Loucy (cell line): ENCODE data around the gene RPLP2.

Experiments used
- H2AFZ ChIP-seq: fragments of 200-600 bp; sonication (generic); 2 replicates; pipeline ENCODE4 v1.6.0; 2016; ENCODE audit warnings: antibody characterized with exemption, mild to moderate bottlenecking, low read length, moderate library complexity
- H3F3A ChIP-seq: fragments of 200-600 bp; 2 replicates; pipeline ENCODE4 v1.6.0; 2016; ENCODE audit warnings: antibody characterized with exemption, low read depth, mild to moderate bottlenecking
- H3K27me3 ChIP-seq: fragments of 200-600 bp; sonication (generic); 2 replicates; pipeline ENCODE4 v1.6.1; 2014; ENCODE audit warnings: low read length, mild to moderate bottlenecking; ENCODE audit not compliant: insufficient read depth, poor library complexity, severe bottlenecking
- H3K36me3 ChIP-seq: fragments of 200-600 bp; sonication (generic); 2 replicates; pipeline ENCODE4 v1.6.1; 2016; ENCODE audit warnings: low read length; ENCODE audit not compliant: insufficient read depth
- H3K4me1 ChIP-seq: fragments of 200-600 bp; sonication (generic); 2 replicates; pipeline ENCODE4 v1.5.1; 2014; ENCODE audit warnings: low read length, mild to moderate bottlenecking; ENCODE audit not compliant: insufficient read depth, poor library complexity, severe bottlenecking
- H3K4me2 ChIP-seq: fragments of 200-600 bp; sonication (generic); 2 replicates; pipeline ENCODE4 v1.6.0; 2014; ENCODE audit warnings: antibody characterized with exemption, low read length, low read depth, mild to moderate bottlenecking; ENCODE audit not compliant: poor library complexity, severe bottlenecking
- H3K4me3 ChIP-seq: fragments of 200-600 bp; sonication (generic); 2 replicates; pipeline ENCODE4 v1.5.1; 2014; ENCODE audit warnings: low read length, mild to moderate bottlenecking, mixed read lengths; ENCODE audit not compliant: poor library complexity, severe bottlenecking
- H3K79me2 ChIP-seq: fragments of 200-600 bp; sonication (generic); 2 replicates; pipeline ENCODE4 v1.6.1; 2014; ENCODE audit warnings: low read length; ENCODE audit not compliant: insufficient read depth
- H3K9ac ChIP-seq: fragments of 200-600 bp; sonication (generic); 2 replicates; pipeline ENCODE4 v1.6.0; 2014; ENCODE audit warnings: mild to moderate bottlenecking, low read depth, low read length, moderate library complexity; ENCODE audit not compliant: poor library complexity, severe bottlenecking
- H3K9me2 ChIP-seq: fragments of 200-600 bp; sonication (generic); replicated peaks from 2 replicates; pipeline ENCODE4 v1.6.1; 2016; ENCODE audit warnings: low read depth, low read length, mixed read lengths
- H3K9me3 ChIP-seq: fragments of 200-600 bp; sonication (generic); 2 replicates; pipeline ENCODE4 v1.6.1; 2014; ENCODE audit warnings: mild to moderate bottlenecking, antibody characterized with exemption, low read length, low read depth; ENCODE audit not compliant: insufficient read depth
- H4K20me1 ChIP-seq: fragments of 200-600 bp; sonication (generic); 2 replicates; pipeline ENCODE4 v1.6.0; 2014; ENCODE audit warnings: antibody characterized with exemption, low read length, mild to moderate bottlenecking; ENCODE audit not compliant: insufficient read depth, poor library complexity, severe bottlenecking
- EZH2phosphoT487 ChIP-seq: fragments of 200-600 bp; IDR thresholded peaks from 2 replicates; pipeline ENCODE4 v1.6.1; 2018; ENCODE audit warnings: antibody characterized with exemption, mild to moderate bottlenecking, moderate library complexity, borderline replicate concordance
- TF ChIP-seq, protein P1 (sequence below): fragments of 200-600 bp; sonication (generic); conservative IDR thresholded peaks from 2 replicates; pipeline ENCODE4 v1.5.1; 2014; ENCODE audit warnings: mild to moderate bottlenecking, antibody characterized with exemption, low read length

RPLP2 gene

DNA sequence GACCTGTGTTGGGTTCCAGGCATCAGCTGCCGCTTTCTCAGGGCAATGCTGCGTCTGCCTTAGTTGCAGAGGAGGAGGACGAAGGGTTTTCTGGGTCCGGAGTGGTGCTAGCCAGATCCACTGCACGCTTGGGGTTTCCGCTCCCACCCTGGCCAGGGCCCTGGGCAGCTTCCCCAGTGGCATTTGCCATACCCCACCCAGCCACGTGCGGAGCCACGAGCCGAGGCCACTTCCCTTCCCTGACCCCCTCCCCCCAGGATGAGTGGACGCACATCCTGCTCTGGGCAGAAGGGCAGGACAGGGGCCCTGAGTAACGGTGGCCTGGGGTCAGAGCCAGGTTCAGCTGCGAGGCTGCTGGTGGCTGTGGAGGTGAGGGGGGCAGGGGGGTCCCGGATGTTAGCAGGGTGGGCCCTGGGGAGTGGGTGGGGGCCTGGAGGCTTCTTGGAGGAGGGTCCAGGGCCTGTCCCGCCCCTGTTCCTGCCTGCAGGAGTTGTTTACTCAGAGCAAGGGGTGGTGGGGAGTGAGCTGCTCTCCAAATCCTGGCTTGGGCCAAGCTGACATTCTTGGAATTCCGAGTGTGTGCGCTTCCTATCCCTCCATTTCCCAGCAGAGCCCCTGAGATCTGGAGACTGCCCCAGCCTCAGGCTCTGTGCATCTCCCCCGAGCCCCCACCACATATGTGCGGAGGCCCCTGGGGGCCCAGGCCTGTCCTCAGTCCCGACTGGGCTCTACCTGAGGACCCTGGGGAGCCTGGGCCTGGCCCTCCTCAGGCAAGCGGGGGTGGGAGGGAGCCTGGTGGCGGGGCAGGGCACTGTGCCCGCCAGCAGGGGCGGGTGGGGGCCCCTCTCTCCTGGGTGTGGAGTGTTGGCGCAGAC lies 34.3 kb downstream of the RPLP2 start:
- H3K9ac ChIP-seq = peak overlapping the region; percentile 88
- peaks cover 49% of the 10 kb centered on the region for H3K4me1 ChIP-seq
- no peaks in the 10 kb centered on the region for H3K9me2 ChIP-seq
- H2AFZ ChIP-seq = no peak overlapping the region
- peaks cover 31% of the 10 kb centered on the region for H3K79me2 ChIP-seq
- TF ChIP-seq, protein P1, sequence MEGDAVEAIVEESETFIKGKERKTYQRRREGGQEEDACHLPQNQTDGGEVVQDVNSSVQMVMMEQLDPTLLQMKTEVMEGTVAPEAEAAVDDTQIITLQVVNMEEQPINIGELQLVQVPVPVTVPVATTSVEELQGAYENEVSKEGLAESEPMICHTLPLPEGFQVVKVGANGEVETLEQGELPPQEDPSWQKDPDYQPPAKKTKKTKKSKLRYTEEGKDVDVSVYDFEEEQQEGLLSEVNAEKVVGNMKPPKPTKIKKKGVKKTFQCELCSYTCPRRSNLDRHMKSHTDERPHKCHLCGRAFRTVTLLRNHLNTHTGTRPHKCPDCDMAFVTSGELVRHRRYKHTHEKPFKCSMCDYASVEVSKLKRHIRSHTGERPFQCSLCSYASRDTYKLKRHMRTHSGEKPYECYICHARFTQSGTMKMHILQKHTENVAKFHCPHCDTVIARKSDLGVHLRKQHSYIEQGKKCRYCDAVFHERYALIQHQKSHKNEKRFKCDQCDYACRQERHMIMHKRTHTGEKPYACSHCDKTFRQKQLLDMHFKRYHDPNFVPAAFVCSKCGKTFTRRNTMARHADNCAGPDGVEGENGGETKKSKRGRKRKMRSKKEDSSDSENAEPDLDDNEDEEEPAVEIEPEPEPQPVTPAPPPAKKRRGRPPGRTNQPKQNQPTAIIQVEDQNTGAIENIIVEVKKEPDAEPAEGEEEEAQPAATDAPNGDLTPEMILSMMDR = peak; percentile 32; the same call in 1 of the 2 replicates
- no peak for TF ChIP-seq EZH2phosphoT487
- peak overlapping the region; percentile 97 for H3K4me3 ChIP-seq
- H3K4me2 ChIP-seq = peak overlapping the region; percentile 79
- H3K36me3 ChIP-seq = peaks cover 8% of the 10 kb centered on the region; the same call in 1 of the 2 replicates
- no peaks in the 10 kb centered on the region for H3F3A ChIP-seq
- no peaks in the 10 kb centered on the region for H3K9me3 ChIP-seq
- H4K20me1 ChIP-seq = peaks cover 24% of the 10 kb centered on the region
- no peaks in the 10 kb centered on the region for H3K27me3 ChIP-seq

DNA sequence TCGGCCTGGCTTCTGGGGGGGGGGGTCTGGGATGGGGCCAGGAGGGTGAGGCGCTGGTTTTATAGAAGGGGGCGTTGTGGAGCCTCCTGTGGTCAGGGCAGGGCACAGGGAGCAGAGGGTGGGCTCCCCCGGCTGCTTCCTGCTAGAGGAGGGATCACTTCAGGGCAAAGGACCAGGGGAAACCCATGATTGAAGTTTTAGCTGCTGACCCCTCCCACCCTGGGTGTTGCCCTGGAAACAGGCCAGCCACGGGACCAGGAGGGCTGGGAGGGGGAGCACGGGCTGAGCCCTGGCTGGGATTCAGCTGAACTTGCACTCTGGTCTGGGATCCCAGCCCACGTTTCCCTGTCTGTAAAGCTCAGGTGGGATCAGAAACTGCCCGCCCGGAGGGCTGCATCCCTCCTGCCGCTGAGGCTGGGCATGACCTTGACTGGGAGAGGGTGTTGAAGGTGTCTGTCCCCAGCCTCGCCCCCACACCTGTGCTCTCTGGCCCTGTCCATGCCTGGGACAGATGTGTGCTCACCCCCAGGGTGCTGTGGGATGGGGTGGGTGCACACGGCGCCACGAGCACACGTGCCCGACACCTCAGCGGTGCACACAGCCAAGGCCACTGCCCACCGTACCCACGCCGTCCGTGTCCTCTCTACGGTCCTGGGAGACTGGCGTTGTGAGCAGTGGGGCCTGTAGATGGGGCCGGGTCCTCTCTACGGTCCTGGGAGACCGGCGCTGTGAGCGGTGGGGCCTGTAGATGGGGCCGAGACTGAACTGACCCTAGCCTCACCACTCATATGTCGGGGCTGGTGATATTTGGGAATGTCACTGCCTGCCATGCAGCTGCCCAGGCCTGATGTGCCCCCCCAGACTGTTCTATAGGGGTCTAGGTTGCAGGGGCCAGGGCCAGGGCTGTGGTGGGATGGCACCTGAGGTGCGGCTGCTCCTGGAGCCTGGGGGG lies 35.2 kb downstream of the RPLP2 start:
- Histone ChIP-seq H2AFZ (no peak overlapping the region), H3K79me2 (peaks cover 27% of the 10 kb centered on the region), H3K36me3 (no peaks in the 10 kb centered on the region), H4K20me1 (peaks cover 21% of the 10 kb centered on the region), H3K4me1 (peaks cover 49% of the 10 kb centered on the region), H3K9ac (peak overlapping the region; percentile 88), H3K9me2 (no peaks in the 10 kb centered on the region), H3K9me3 (no peaks in the 10 kb centered on the region), H3K4me3 (peak overlapping the region; percentile 97), H3F3A (no peaks in the 10 kb centered on the region), H3K4me2 (peak overlapping the region; percentile 79), H3K27me3 (no peaks in the 10 kb centered on the region)
- no peak for TF ChIP-seq EZH2phosphoT487
- TF ChIP-seq, protein P1 = no peak

DNA sequence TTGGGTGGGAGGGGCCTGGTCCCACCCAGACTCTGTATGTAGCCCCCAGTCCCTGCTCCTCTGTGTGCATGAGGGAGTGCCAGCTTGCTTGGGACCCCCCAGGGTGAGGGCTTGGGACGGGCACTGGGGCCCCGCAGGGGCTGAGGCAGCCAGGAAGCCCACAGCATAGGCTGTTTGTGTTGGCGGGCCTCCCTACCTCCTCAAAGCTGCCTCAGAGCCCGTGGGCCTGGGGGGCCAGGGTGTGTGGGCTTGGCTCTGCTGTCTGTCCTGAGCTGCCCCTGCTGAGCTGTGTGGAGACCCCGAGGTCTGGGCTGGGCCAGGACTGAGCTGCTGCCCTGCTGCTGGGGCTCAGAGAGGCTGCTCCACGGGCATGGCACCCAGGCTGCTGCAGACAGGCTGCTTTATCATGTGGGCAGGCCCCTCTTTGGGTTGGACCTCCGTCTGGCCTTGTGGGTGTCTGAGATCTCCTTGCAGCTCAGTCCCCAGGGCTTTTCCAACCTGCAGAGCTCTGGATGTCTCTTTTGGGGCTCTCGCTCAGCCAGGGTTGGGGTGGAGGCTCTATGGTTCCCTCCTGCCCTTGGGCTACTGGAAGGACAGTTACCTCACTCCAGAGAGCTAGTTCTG lies 36.2 kb downstream of the RPLP2 start:
- peak overlapping the region; percentile 88 for H3K9ac ChIP-seq
- peak overlapping the region; percentile 79 for H3K4me2 ChIP-seq
- H3K36me3 ChIP-seq = no peaks in the 10 kb centered on the region
- no peaks in the 10 kb centered on the region for H3K27me3 ChIP-seq
- H3F3A ChIP-seq = no peaks in the 10 kb centered on the region
- H3K9me3 ChIP-seq = no peaks in the 10 kb centered on the region
- H3K9me2 ChIP-seq = no peaks in the 10 kb centered on the region
- no peak overlapping the region for H2AFZ ChIP-seq
- peaks cover 40% of the 10 kb centered on the region for H3K4me1 ChIP-seq
- peaks cover 11% of the 10 kb centered on the region for H4K20me1 ChIP-seq
- no peak for TF ChIP-seq EZH2phosphoT487
- TF ChIP-seq, protein P1 = no peak
- peak overlapping the region; percentile 97 for H3K4me3 ChIP-seq
- H3K79me2 ChIP-seq = peaks cover 17% of the 10 kb centered on the region
